ENCODE results near the gene TPRG1L.

Gene TPRG1L

DNA sequence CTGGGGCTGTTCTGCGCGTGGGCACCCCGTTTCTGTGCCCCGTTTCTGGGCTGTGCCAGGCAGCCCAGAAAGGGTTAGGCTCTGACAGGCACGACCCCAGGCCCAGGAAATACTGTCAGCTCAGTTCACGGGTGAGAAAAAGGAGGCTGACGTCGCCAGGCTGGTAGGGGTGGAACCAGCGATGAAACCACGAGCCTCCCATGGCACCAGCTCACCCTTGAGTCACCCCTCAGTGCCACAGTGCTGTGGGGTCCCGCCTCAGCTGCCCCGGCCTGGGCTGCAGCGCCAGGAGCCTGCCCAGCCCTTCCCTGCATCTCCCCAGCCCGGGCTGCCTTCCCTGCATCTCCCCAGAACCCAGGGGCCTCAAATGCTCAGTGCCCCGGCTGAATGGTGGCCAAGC, 25.0 kb upstream of the TPRG1L start:
- Mint-ChIP-seq H3K36me3 (ENCODE audit: low read depth) (no peaks in the 10 kb centered on the region), H3K4me3 (no peak overlapping the region), H3K27me3 (ENCODE audit: low read depth) (peaks cover 3% of the 10 kb centered on the region), H3K4me1 (ENCODE audit: low read depth) (peaks cover 7% of the 10 kb centered on the region), H3K27ac (no peak overlapping the region), H3K9me3 (no peaks in the 10 kb centered on the region)

GRCh38 chr1:3600354-3600753, 24.5 kb upstream of the TPRG1L start:
- Mint-ChIP-seq H3K4me1 (ENCODE audit: low read depth) (peaks cover 7% of the 10 kb centered on the region), H3K36me3 (ENCODE audit: low read depth) (no peaks in the 10 kb centered on the region), H3K4me3 (no peak overlapping the region), H3K27me3 (ENCODE audit: low read depth) (peaks cover 3% of the 10 kb centered on the region), H3K27ac (no peak overlapping the region), H3K9me3 (no peaks in the 10 kb centered on the region)

DNA sequence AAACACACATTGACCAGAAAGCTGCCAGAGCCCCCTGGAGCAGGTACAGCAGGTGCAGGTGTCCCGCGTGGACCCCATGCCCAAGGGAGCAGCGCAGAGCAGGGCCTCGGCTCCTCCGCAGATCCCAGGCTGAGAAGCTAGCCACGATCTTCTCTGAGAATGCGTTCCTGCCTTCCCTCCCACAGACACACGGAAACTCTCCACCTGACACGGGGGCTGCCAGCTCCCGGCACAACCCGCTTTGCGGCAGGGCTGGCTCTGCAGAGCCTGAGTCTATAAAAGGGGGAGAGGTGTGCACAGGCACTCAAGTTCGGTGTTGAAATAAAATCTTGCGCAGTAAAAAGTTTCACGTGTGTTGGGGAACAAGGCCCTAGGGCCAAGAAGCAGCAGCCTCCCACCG, 23.1 kb upstream of the TPRG1L start:
- peaks cover 3% of the 10 kb centered on the region for H3K27me3 Mint-ChIP-seq (ENCODE audit: low read depth)
- H3K36me3 Mint-ChIP-seq (ENCODE audit: low read depth), result no peaks in the 10 kb centered on the region
- H3K9me3 Mint-ChIP-seq, result no peaks in the 10 kb centered on the region
- H3K4me3 Mint-ChIP-seq, result no peak overlapping the region
- no peak overlapping the region for H3K27ac Mint-ChIP-seq
- H3K4me1 Mint-ChIP-seq (ENCODE audit: low read depth), result peaks cover 7% of the 10 kb centered on the region

- H3K27me3 Mint-ChIP-seq (ENCODE audit: low read depth), result peaks cover 3% of the 10 kb centered on the region
- no peak overlapping the region for H3K27ac Mint-ChIP-seq
- no peaks in the 10 kb centered on the region for H3K36me3 Mint-ChIP-seq (ENCODE audit: low read depth)
- no peak overlapping the region for H3K4me3 Mint-ChIP-seq
- no peaks in the 10 kb centered on the region for H3K9me3 Mint-ChIP-seq
- peaks cover 5% of the 10 kb centered on the region for H3K4me1 Mint-ChIP-seq (ENCODE audit: low read depth)
Observed at GRCh38 chr1:3602375-3602774, 22.4 kb upstream of the TPRG1L start.

- H3K9me3 Mint-ChIP-seq, result no peaks in the 10 kb centered on the region
- H3K36me3 Mint-ChIP-seq (ENCODE audit: low read depth), result no peaks in the 10 kb centered on the region
- H3K27me3 Mint-ChIP-seq (ENCODE audit: low read depth), result no peaks in the 10 kb centered on the region
Observed at GRCh38 chr1:3603156-3603555, 21.7 kb upstream of the TPRG1L start.

GRCh38 chr1:3603571-3604467, 21.0 kb upstream of the TPRG1L start:
- H3K27ac Mint-ChIP-seq, result no peak overlapping the region
- no peak overlapping the region for H3K4me3 Mint-ChIP-seq
- H3K4me1 Mint-ChIP-seq (ENCODE audit: low read depth), result no peaks in the 10 kb centered on the region
- no peaks in the 10 kb centered on the region for H3K27me3 Mint-ChIP-seq (ENCODE audit: low read depth)
- H3K9me3 Mint-ChIP-seq, result no peaks in the 10 kb centered on the region
- no peaks in the 10 kb centered on the region for H3K36me3 Mint-ChIP-seq (ENCODE audit: low read depth)

More at GRCh38 chr1:3603156-3603555, 21.7 kb upstream of the TPRG1L start:
- Mint-ChIP-seq H3K27ac (no peak overlapping the region), H3K4me3 (no peak overlapping the region), H3K4me1 (ENCODE audit: low read depth) (no peaks in the 10 kb centered on the region)

- Mint-ChIP-seq H3K36me3 (ENCODE audit: low read depth) (no peaks in the 10 kb centered on the region), H3K27ac (no peak overlapping the region), H3K4me1 (ENCODE audit: low read depth) (no peaks in the 10 kb centered on the region), H3K4me3 (no peak overlapping the region), H3K9me3 (no peaks in the 10 kb centered on the region), H3K27me3 (ENCODE audit: low read depth) (peaks cover 4% of the 10 kb centered on the region)
Observed at GRCh38 chr1:3604468-3604974, 20.3 kb upstream of the TPRG1L start.

GRCh38 chr1:3604997-3605823, 19.6 kb upstream of the TPRG1L start:
- Mint-ChIP-seq H3K9me3 (no peaks in the 10 kb centered on the region), H3K36me3 (ENCODE audit: low read depth) (no peaks in the 10 kb centered on the region), H3K27ac (no peak overlapping the region), H3K4me1 (ENCODE audit: low read depth) (no peaks in the 10 kb centered on the region), H3K4me3 (no peak overlapping the region), H3K27me3 (ENCODE audit: low read depth) (peaks cover 4% of the 10 kb centered on the region)

GRCh38 chr1:3606779-3607702, 17.8 kb upstream of the TPRG1L start:
- Mint-ChIP-seq H3K27ac (no peak overlapping the region), H3K27me3 (ENCODE audit: low read depth) (peaks cover 14% of the 10 kb centered on the region), H3K9me3 (no peaks in the 10 kb centered on the region), H3K4me1 (ENCODE audit: low read depth) (no peaks in the 10 kb centered on the region), H3K4me3 (no peak overlapping the region), H3K36me3 (ENCODE audit: low read depth) (no peaks in the 10 kb centered on the region)

GRCh38 chr1:3607703-3608065, 17.1 kb upstream of the TPRG1L start:
- Mint-ChIP-seq H3K4me3 (no peak overlapping the region), H3K4me1 (ENCODE audit: low read depth) (no peaks in the 10 kb centered on the region), H3K27me3 (ENCODE audit: low read depth) (peaks cover 17% of the 10 kb centered on the region), H3K27ac (no peak overlapping the region), H3K9me3 (no peaks in the 10 kb centered on the region), H3K36me3 (ENCODE audit: low read depth) (no peaks in the 10 kb centered on the region)

DNA sequence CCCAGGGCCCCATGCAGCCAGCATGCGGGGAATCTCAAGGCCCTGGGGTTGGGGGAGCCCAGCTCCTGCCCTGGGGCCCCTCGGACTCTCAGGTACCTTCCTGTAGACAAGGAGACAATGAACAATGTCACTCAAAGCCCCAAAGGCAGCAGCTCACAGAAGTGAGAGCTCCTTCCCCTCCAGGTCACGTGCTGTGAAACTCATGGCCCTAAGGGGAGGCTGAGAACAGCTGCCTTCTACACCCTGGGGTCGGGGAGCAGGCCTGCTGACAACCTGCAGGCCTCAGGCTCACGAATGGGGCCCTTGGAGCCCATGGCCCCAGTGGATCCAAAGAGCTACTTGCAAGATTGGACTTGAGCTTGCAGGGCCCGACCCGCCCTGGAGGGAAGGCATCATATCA, 16.7 kb upstream of the TPRG1L start:
- no peaks in the 10 kb centered on the region for H3K4me1 Mint-ChIP-seq (ENCODE audit: low read depth)
- peaks cover 17% of the 10 kb centered on the region for H3K27me3 Mint-ChIP-seq (ENCODE audit: low read depth)
- H3K9me3 Mint-ChIP-seq, result no peaks in the 10 kb centered on the region
- no peak overlapping the region for H3K27ac Mint-ChIP-seq
- no peak overlapping the region for H3K4me3 Mint-ChIP-seq
- H3K36me3 Mint-ChIP-seq (ENCODE audit: low read depth), result no peaks in the 10 kb centered on the region

DNA sequence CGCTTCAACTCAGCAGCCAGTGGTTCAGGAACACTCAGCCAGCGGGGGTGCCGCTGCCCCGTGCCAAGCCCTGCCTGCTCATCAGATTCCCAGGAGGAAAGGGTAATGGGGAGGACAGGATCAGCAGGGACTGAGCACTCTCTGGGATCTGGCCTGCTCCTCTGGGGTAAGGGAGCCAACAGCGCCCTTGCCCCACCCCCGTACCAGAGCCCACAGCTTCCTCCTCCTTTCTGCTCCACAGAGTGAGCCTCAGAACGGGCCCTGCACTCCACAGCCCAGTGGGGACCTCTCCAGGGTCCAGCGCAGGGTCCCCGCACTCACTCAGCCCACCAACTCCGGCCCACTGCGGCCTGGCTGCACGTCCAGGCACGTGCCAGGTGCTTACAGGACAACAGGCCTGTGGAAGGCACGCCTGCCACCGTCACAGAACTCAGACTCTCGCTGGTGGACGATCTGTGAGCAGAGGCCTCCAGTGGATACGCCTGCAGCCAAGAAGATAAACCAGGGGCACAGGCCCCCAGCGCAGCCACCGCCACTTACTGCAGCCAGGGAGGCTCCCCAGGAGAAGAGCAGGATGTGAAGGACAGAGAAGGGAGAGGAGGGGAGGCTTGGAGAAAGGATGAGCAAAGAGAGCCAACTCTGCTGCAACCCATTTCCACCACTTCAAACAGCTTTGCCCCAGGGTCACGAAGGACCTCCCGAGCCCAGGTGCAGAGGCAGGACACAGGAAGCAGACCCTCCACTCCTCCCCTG, 15.6 kb upstream of the TPRG1L start:
- Mint-ChIP-seq H3K27ac (no peak overlapping the region), H3K9me3 (no peaks in the 10 kb centered on the region), H3K36me3 (ENCODE audit: low read depth) (no peaks in the 10 kb centered on the region), H3K27me3 (ENCODE audit: low read depth) (peaks cover 24% of the 10 kb centered on the region), H3K4me1 (ENCODE audit: low read depth) (no peaks in the 10 kb centered on the region), H3K4me3 (no peak overlapping the region)

DNA sequence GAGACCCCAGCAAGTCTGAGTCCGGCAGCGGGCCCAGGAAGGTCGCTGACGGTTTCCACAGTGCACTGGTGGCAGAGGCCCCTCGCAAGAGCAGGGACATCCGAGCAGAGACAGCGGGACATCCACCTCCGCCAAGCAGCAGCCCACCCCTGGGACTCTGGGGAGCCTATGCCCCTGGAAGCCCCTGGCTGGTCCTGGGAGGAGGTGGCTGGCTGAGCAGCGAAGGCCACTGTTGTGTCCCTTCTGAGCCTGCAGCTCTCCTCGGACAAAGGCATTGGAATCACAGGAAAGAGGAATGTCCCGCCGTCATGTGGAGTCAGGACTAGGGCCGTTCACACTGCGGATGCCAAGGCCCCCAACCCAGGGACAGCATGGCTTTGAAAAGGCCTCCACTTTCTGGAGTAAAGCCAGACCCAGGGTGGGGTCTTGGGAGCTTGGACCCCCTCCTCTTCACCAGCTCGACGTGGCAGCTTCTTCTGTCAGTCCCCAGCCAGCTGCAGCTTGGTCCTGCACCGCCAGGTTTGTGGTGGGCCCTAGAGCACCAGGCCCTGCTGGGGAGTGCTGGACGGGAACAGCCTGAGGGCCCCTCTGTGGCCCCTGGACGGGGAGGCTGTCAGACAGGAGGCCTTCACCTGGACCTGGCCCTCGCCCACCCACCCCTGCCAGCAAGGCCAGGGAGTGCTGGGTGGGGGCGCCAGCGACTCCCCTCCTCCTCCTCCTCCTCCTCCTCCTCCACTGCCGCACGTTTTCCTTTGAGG, 14.9 kb upstream of the TPRG1L start:
- Mint-ChIP-seq H3K27ac (no peak overlapping the region), H3K27me3 (ENCODE audit: low read depth) (peaks cover 30% of the 10 kb centered on the region), H3K4me1 (ENCODE audit: low read depth) (no peaks in the 10 kb centered on the region), H3K4me3 (no peak overlapping the region), H3K36me3 (ENCODE audit: low read depth) (no peaks in the 10 kb centered on the region), H3K9me3 (no peaks in the 10 kb centered on the region)
